ENCODE data around the gene MICAL3.

GRCh38 chr22:17954860-17955587, 69.3 kb downstream of the MICAL3 start:
- TF ChIP-seq EZH2 (IDR thresholded peaks at IDR 0.05) (no peak), POLR2AphosphoS5 (IDR thresholded peaks at IDR 0.05; ENCODE audit: borderline replicate concordance, low read depth, low read length) (no peak), FOXP2 (optimal IDR thresholded peaks at IDR 0.05; ENCODE audit: control extremely low read depth, extremely low read length, insufficient read depth) (no peak)
